Activated B cell treated with CpG ODN at 0.5 μM for 24 hours (primary cell): ENCODE data around the gene VWA1. TPM values are rescaled to one million over a fixed set of nuclear protein-coding genes. Genes with fewer than 3 reads are reported as not detected.
A peak's percentile ranks its signal among the peaks of the same experiment; 100 is the strongest.
"Not testable (repeated sequence)": the region's sequence is repeated elsewhere in the genome, so short reads cannot be mapped to it uniquely, and the experiment has no call there.

Experiments used
- ATAC-seq: fragments of 200-7000 bp; cut with Tn5 transposase; one replicate; pipeline ENCODE4 v1.10.0; 2021; ENCODE audit warnings: low read depth, mild to moderate bottlenecking, moderate library complexity
- CTCF ChIA-PET: fragments of 350-600 bp; sonication (Branson Sonifier 250); formaldehyde crosslinking; loops from one replicate; lab custom pipeline; 2021; ENCODE audit warnings: antibody characterized with exemption; lab: Charles Lee
- POLR2A ChIA-PET: fragments of 350-600 bp; sonication (Branson Sonifier 250); formaldehyde crosslinking; loops from one replicate; lab custom pipeline; 2021; ENCODE audit warnings: antibody characterized with exemption; lab: Charles Lee
- DNase-seq: peaks from one replicate; pipeline ENCODE4 v3.0.0; 2022
- H3K27ac Mint-ChIP-seq: one replicate; pipeline ENCODE4 v1.8.0; 2020; ENCODE audit warnings: mixed read lengths
- H3K27me3 Mint-ChIP-seq: one replicate; pipeline ENCODE4 v1.8.0; 2021; ENCODE audit warnings: mixed read lengths
- H3K36me3 Mint-ChIP-seq: one replicate; pipeline ENCODE4 v1.8.0; 2021; ENCODE audit warnings: low read depth, mixed read lengths
- H3K4me1 Mint-ChIP-seq: one replicate; pipeline ENCODE4 v1.8.0; 2021; ENCODE audit warnings: mixed read lengths
- H3K4me3 Mint-ChIP-seq: one replicate; pipeline ENCODE4 v1.8.0; 2020; ENCODE audit warnings: mild to moderate bottlenecking, mixed read lengths
- H3K9me3 Mint-ChIP-seq: one replicate; pipeline ENCODE4 v1.8.0; 2020; ENCODE audit warnings: mixed read lengths
- CTCF ChIP-seq: fragments of 200-600 bp; IDR thresholded peaks from one replicate; pipeline ENCODE4 v1.8.0; 2022; ENCODE audit warnings: antibody characterized with exemption, mild to moderate bottlenecking
- intact Hi-C: fragments of 100-400 bp; cut with micrococcal nuclease; formaldehyde crosslinking; loops from one replicate; pipeline ENCODE4 v1.15.1; 2024
- total RNA-seq: library from RNA; stranded (reverse); gene quantifications from 2 replicates; pipeline ENCODE4 v1.2.3, GENCODE V29; 2022

Gene VWA1
- total RNA-seq, 1 donor from 2014 or later = not detected

- H3K4me3 Mint-ChIP-seq = no peak overlapping the region
- no peaks in the 10 kb centered on the region for H3K27me3 Mint-ChIP-seq
- H3K36me3 Mint-ChIP-seq = peaks cover 65% of the 10 kb centered on the region
- H3K27ac Mint-ChIP-seq = peak overlapping the region; percentile 41
- POLR2A ChIA-PET = no interaction called here
- no peaks in the 10 kb centered on the region for H3K9me3 Mint-ChIP-seq
- peaks cover 49% of the 10 kb centered on the region for H3K4me1 Mint-ChIP-seq
- intact Hi-C loops = loop anchor here (10.0 kb wide), 1 partner anchor 501 kb away; no protein-coding TSS in a partner anchor
- ATAC-seq (no peak), DNase-seq (no peak)
- no peak for TF ChIP-seq CTCF
- CTCF ChIA-PET = no interaction called here
Measured at GRCh38 chr1:1403653-1404052, 31.8 kb upstream of the VWA1 start.

DNA sequence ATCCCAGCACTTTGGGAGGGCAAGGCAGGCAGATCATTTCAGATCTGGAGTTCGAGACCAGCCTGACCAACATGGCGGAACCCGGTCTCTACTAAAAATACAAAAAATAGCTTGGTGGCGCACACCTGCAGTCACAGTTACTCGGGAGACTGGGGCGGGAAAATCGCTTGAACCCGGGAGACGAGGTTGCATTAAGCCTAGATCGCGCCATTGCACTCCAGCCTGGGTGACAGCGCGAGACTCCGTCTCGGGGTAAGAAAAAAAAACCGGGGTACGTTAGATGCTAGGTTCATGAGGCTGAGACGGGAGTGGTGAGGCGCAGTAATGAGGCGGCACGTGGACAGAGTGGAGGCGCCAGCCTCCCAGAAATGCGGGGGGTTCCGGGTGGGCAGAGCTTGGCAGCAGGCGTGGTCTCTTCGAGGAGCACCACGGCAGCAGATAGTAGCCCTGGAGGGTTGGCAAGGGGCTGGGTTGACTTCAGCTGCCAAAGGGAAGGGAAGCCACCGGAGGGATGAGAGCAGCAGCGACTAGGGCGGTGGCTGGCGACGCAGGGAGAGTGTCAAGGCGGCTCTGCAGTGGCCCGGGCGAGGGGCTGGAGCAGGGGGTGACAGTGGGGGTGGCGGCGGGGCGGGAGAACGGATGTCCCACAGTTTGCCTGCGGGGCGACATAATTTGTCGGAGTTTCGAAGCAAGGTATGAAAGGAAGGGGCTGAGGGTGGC, 29.2 kb upstream of the VWA1 start:
- POLR2A ChIA-PET = interaction anchor here (0.9 to 3.7 kb wide), 3 partner anchors 7 to 387 kb away, joined by 3 to 44 read pairs (median 37); partner anchors contain the start of genes AURKAIP1 and CCNL2
- Mint-ChIP-seq H3K27me3 (no peaks in the 10 kb centered on the region), H3K4me1 (peaks cover 44% of the 10 kb centered on the region), H3K27ac (peak overlapping the region; percentile 82), H3K4me3 (peak overlapping the region; percentile 92), H3K36me3 (peaks cover 53% of the 10 kb centered on the region), H3K9me3 (no peaks in the 10 kb centered on the region)
- ATAC-seq (no peak), DNase-seq (no peak)
- TF ChIP-seq CTCF = no peak
- intact Hi-C loops = loop anchor here (2.0 to 10.0 kb wide), 3 partner anchors 29 to 499 kb away; partner anchors contain the start of genes ATAD3B and VWA1
- CTCF ChIA-PET = no interaction called here

GRCh38 chr1:1406821-1407635, 28.5 kb upstream of the VWA1 start, which contains the start of gene MRPL20:
Gene MRPL20 (minus strand): TSS chr1:1407293. CDS start chr1:1407217, 76 bp downstream.
- peak within 1 kb of the TSS; percentile 92 for H3K4me3 Mint-ChIP-seq
- H3K9me3 Mint-ChIP-seq = no peaks in the 10 kb centered on the region
- no peak for TF ChIP-seq CTCF
- peaks cover 38% of the 10 kb centered on the region for H3K4me1 Mint-ChIP-seq
- H3K27me3 Mint-ChIP-seq = no peaks in the 10 kb centered on the region
- DNase-seq (peak; percentile 92), ATAC-seq (peak; percentile 93)
- POLR2A ChIA-PET = interaction anchor here (0.5 to 3.7 kb wide), 14 partner anchors 8 to 460 kb away, joined by 3 to 44 read pairs (median 4); partner anchors contain the start of genes AURKAIP1, CCNL2, MIB2 and UBE2J2
- peaks cover 48% of the 10 kb centered on the region for H3K36me3 Mint-ChIP-seq
- peak within 1 kb of the TSS; percentile 89 for H3K27ac Mint-ChIP-seq
- intact Hi-C loops = loop anchor here (1.0 to 10.0 kb wide), 6 partner anchors 8 to 498 kb away; partner anchors contain the start of genes ATAD3B, AURKAIP1, CCNL2 and UBE2J2
- CTCF ChIA-PET = interaction anchor here (0.6 to 0.9 kb wide), 2 partner anchors 9 to 32 kb away, joined by 3 read pairs; partner anchors contain the start of genes AURKAIP1 and CCNL2

DNA sequence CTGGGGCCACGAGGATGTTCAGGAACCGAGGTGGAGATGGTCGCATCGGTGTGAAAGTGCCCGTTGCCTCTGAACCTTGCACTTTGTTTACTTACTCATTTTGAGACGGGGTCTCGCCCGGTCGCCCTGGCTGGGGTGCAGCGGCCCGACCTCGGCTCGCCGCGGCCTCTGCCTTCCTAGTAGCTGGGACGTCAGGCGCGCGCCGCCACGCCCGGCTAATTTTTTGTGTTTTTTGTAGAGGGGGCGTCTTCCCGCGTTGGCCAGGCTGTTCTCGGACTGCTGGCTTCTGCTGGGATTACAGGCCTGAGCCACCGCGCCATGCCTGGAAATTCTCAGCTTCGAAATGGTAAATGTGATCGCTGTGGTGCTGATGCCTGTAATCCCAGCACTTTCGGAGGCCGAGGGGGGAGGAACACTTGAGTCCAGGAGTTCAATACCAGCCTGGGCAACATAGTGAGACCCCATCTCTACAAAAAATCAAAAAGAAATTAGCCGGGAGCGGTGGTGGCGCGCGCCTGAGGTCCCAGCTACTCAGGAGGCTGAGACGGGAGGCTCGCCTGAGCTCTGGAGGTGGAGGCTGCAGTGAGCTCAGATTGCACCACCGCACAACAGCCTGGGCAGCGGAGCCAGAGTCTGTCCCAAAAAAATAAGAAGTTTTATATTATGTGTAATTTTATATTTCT, 27.7 kb upstream of the VWA1 start:
- H3K4me1 Mint-ChIP-seq = peaks cover 37% of the 10 kb centered on the region
- peak overlapping the region; percentile 76 for H3K27ac Mint-ChIP-seq
- H3K27me3 Mint-ChIP-seq = no peaks in the 10 kb centered on the region
- H3K9me3 Mint-ChIP-seq = peaks cover 2% of the 10 kb centered on the region
- peak; percentile 21 for ATAC-seq
- CTCF ChIA-PET = interaction anchor here (0.6 to 0.9 kb wide), 2 partner anchors 9 to 33 kb away, joined by 3 read pairs; partner anchors contain the start of genes AURKAIP1 and CCNL2
- POLR2A ChIA-PET = interaction anchor here (0.5 to 3.7 kb wide), 13 partner anchors 9 to 459 kb away, joined by 3 to 44 read pairs (median 4); partner anchors contain the start of genes AURKAIP1, CCNL2, MIB2 and UBE2J2
- no peak for TF ChIP-seq CTCF
- intact Hi-C loops = loop anchor here (1.0 to 10.0 kb wide), 6 partner anchors 8 to 497 kb away; partner anchors contain the start of genes ATAD3B, AURKAIP1, CCNL2 and UBE2J2
- DNase-seq = no peak
- H3K4me3 Mint-ChIP-seq = peak overlapping the region; percentile 92
- peaks cover 40% of the 10 kb centered on the region for H3K36me3 Mint-ChIP-seq

DNA sequence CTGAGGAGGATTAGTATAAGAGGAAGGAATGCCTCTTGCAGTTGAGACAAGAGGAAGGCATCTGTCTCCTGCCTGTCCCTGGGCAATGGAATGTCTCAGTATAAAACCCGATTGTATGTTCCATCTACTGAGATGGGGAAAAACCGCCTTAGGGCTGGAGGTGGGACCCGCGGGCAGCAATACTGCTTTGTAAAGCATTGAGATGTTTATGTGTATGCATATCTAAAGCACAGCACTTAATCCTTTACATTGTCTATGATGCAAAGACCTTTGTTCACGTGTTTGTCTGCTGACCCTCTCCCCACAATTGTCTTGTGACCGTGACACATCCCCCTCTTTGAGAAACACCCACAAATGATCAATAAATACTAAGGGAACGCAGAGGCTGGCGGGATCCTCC, 25.3 kb upstream of the VWA1 start:
- H3K4me1 Mint-ChIP-seq = peaks cover 30% of the 10 kb centered on the region
- intact Hi-C loops, ATAC-seq, CTCF ChIA-PET, H3K9me3 Mint-ChIP-seq, H3K27me3 Mint-ChIP-seq, DNase-seq, H3K27ac Mint-ChIP-seq: not testable (repeated sequence)
- peak overlapping the region; percentile 52 for H3K4me3 Mint-ChIP-seq
- peaks cover 20% of the 10 kb centered on the region for H3K36me3 Mint-ChIP-seq
- POLR2A ChIA-PET = interaction anchor here (1.0 kb wide), 1 partner anchor 35 kb away, joined by 6 read pairs; the partner anchor contains the start of gene AURKAIP1
